ENCODE data around the gene RAC2.

The RAC2 gene

GRCh38 chr22:37221424-37222333, 22.4 kb downstream of the RAC2 start:
- Histone ChIP-seq H3K4me1 (ENCODE audit: control insufficient read depth, insufficient read depth, low read length) (no peaks in the 10 kb centered on the region), H3K9ac (ENCODE audit: low read depth, low read length) (no peak overlapping the region), H3K9me3 (replicated peaks; ENCODE audit: low read length) (no peaks in the 10 kb centered on the region), H3K36me3 (ENCODE audit: insufficient read depth, low read length) (no peaks in the 10 kb centered on the region), H3K4me3 (ENCODE audit: low read length) (no peak overlapping the region), H3K4me2 (ENCODE audit: low read length) (no peak overlapping the region), H3K27me3 (ENCODE audit: control insufficient read depth, insufficient read depth, low read length) (peaks cover 55% of the 10 kb centered on the region)

GRCh38 chr22:37220543-37220981, 23.5 kb downstream of the RAC2 start:
- no peaks in the 10 kb centered on the region for H3K9me3 ChIP-seq (replicated peaks; ENCODE audit: low read length)
- H3K4me3 ChIP-seq (ENCODE audit: low read length): no peak overlapping the region
- no peak overlapping the region for H3K4me2 ChIP-seq (ENCODE audit: low read length)
- H3K9ac ChIP-seq (ENCODE audit: low read depth, low read length): no peak overlapping the region
- no peaks in the 10 kb centered on the region for H3K4me1 ChIP-seq (ENCODE audit: control insufficient read depth, insufficient read depth, low read length)
- H3K36me3 ChIP-seq (ENCODE audit: insufficient read depth, low read length): no peaks in the 10 kb centered on the region
- peaks cover 61% of the 10 kb centered on the region for H3K27me3 ChIP-seq (ENCODE audit: control insufficient read depth, insufficient read depth, low read length)

- H3K9me3 ChIP-seq (replicated peaks; ENCODE audit: low read length): no peaks in the 10 kb centered on the region
- no peaks in the 10 kb centered on the region for H3K4me1 ChIP-seq (ENCODE audit: control insufficient read depth, insufficient read depth, low read length)
- no peak overlapping the region for H3K4me2 ChIP-seq (ENCODE audit: low read length)
- H3K36me3 ChIP-seq (ENCODE audit: insufficient read depth, low read length): no peaks in the 10 kb centered on the region
- no peak overlapping the region for H3K9ac ChIP-seq (ENCODE audit: low read depth, low read length)
- no peak overlapping the region for H3K4me3 ChIP-seq (ENCODE audit: low read length)
- H3K27me3 ChIP-seq (ENCODE audit: control insufficient read depth, insufficient read depth, low read length): peaks cover 65% of the 10 kb centered on the region
Observed at GRCh38 chr22:37219533-37219932, 24.5 kb downstream of the RAC2 start.

GRCh38 chr22:37218771-37219411, 25.2 kb downstream of the RAC2 start:
- Histone ChIP-seq H3K27me3 (ENCODE audit: control insufficient read depth, insufficient read depth, low read length) (peaks cover 69% of the 10 kb centered on the region), H3K4me1 (ENCODE audit: control insufficient read depth, insufficient read depth, low read length) (no peaks in the 10 kb centered on the region), H3K4me2 (ENCODE audit: low read length) (no peak overlapping the region), H3K9me3 (replicated peaks; ENCODE audit: low read length) (no peaks in the 10 kb centered on the region), H3K4me3 (ENCODE audit: low read length) (no peak overlapping the region), H3K36me3 (ENCODE audit: insufficient read depth, low read length) (no peaks in the 10 kb centered on the region), H3K9ac (ENCODE audit: low read depth, low read length) (no peak overlapping the region)

- Histone ChIP-seq H3K9ac (ENCODE audit: low read depth, low read length) (no peak overlapping the region), H3K4me2 (ENCODE audit: low read length) (no peak overlapping the region), H3K4me3 (ENCODE audit: low read length) (no peak overlapping the region), H3K9me3 (replicated peaks; ENCODE audit: low read length) (no peaks in the 10 kb centered on the region), H3K27me3 (ENCODE audit: control insufficient read depth, insufficient read depth, low read length) (peaks cover 69% of the 10 kb centered on the region), H3K36me3 (ENCODE audit: insufficient read depth, low read length) (no peaks in the 10 kb centered on the region), H3K4me1 (ENCODE audit: control insufficient read depth, insufficient read depth, low read length) (no peaks in the 10 kb centered on the region)
Observed at GRCh38 chr22:37218399-37218770, 25.7 kb downstream of the RAC2 start.

- Histone ChIP-seq H3K36me3 (ENCODE audit: insufficient read depth, low read length) (no peaks in the 10 kb centered on the region), H3K4me3 (ENCODE audit: low read length) (no peak overlapping the region), H3K4me1 (ENCODE audit: control insufficient read depth, insufficient read depth, low read length) (no peaks in the 10 kb centered on the region), H3K27me3 (ENCODE audit: control insufficient read depth, insufficient read depth, low read length) (peaks cover 82% of the 10 kb centered on the region), H3K4me2 (ENCODE audit: low read length) (no peak overlapping the region), H3K9ac (ENCODE audit: low read depth, low read length) (no peak overlapping the region), H3K9me3 (replicated peaks; ENCODE audit: low read length) (no peaks in the 10 kb centered on the region)
Observed at GRCh38 chr22:37215890-37216289, 28.2 kb downstream of the RAC2 start.

- Histone ChIP-seq H3K4me3 (ENCODE audit: low read length) (no peak overlapping the region), H3K36me3 (ENCODE audit: insufficient read depth, low read length) (no peaks in the 10 kb centered on the region), H3K4me1 (ENCODE audit: control insufficient read depth, insufficient read depth, low read length) (no peaks in the 10 kb centered on the region), H3K9me3 (replicated peaks; ENCODE audit: low read length) (no peaks in the 10 kb centered on the region), H3K4me2 (ENCODE audit: low read length) (no peak overlapping the region), H3K9ac (ENCODE audit: low read depth, low read length) (no peak overlapping the region), H3K27me3 (ENCODE audit: control insufficient read depth, insufficient read depth, low read length) (peaks cover 83% of the 10 kb centered on the region)
Observed at GRCh38 chr22:37214731-37215030, 29.4 kb downstream of the RAC2 start.

- Histone ChIP-seq H3K27me3 (ENCODE audit: control insufficient read depth, insufficient read depth, low read length) (peaks cover 83% of the 10 kb centered on the region), H3K36me3 (ENCODE audit: insufficient read depth, low read length) (no peaks in the 10 kb centered on the region), H3K9me3 (replicated peaks; ENCODE audit: low read length) (no peaks in the 10 kb centered on the region), H3K4me1 (ENCODE audit: control insufficient read depth, insufficient read depth, low read length) (no peaks in the 10 kb centered on the region), H3K4me3 (ENCODE audit: low read length) (no peak overlapping the region), H3K9ac (ENCODE audit: low read depth, low read length) (no peak overlapping the region), H3K4me2 (ENCODE audit: low read length) (no peak overlapping the region)
Observed at GRCh38 chr22:37213941-37214730, 29.9 kb downstream of the RAC2 start.

- H3K27me3 ChIP-seq (ENCODE audit: control insufficient read depth, insufficient read depth, low read length): peaks cover 78% of the 10 kb centered on the region
- H3K9ac ChIP-seq (ENCODE audit: low read depth, low read length): no peak overlapping the region
- H3K4me2 ChIP-seq (ENCODE audit: low read length): no peak overlapping the region
- no peaks in the 10 kb centered on the region for H3K36me3 ChIP-seq (ENCODE audit: insufficient read depth, low read length)
- no peaks in the 10 kb centered on the region for H3K4me1 ChIP-seq (ENCODE audit: control insufficient read depth, insufficient read depth, low read length)
- H3K9me3 ChIP-seq (replicated peaks; ENCODE audit: low read length): no peaks in the 10 kb centered on the region
- H3K4me3 ChIP-seq (ENCODE audit: low read length): no peak overlapping the region
Observed at GRCh38 chr22:37213218-37213855, 30.7 kb downstream of the RAC2 start.

- Histone ChIP-seq H3K4me1 (ENCODE audit: control insufficient read depth, insufficient read depth, low read length) (no peaks in the 10 kb centered on the region), H3K9me3 (replicated peaks; ENCODE audit: low read length) (no peaks in the 10 kb centered on the region), H3K27me3 (ENCODE audit: control insufficient read depth, insufficient read depth, low read length) (peaks cover 71% of the 10 kb centered on the region), H3K36me3 (ENCODE audit: insufficient read depth, low read length) (no peaks in the 10 kb centered on the region), H3K4me3 (ENCODE audit: low read length) (no peak within 1 kb of the TSS), H3K9ac (ENCODE audit: low read depth, low read length) (no peak within 1 kb of the TSS), H3K4me2 (ENCODE audit: low read length) (no peak within 1 kb of the TSS)
Observed at GRCh38 chr22:37212174-37212906, 31.7 kb downstream of the RAC2 start, which contains the start of gene SSTR3. TSS of gene SSTR3 (minus strand) at chr22:37212477. CDS start at chr22:37207803, 4,674 bp downstream.

- H3K9ac ChIP-seq (ENCODE audit: low read depth, low read length): no peak overlapping the region
- H3K4me1 ChIP-seq (ENCODE audit: control insufficient read depth, insufficient read depth, low read length): no peaks in the 10 kb centered on the region
- H3K4me2 ChIP-seq (ENCODE audit: low read length): no peak overlapping the region
- no peaks in the 10 kb centered on the region for H3K9me3 ChIP-seq (replicated peaks; ENCODE audit: low read length)
- no peaks in the 10 kb centered on the region for H3K36me3 ChIP-seq (ENCODE audit: insufficient read depth, low read length)
- H3K27me3 ChIP-seq (ENCODE audit: control insufficient read depth, insufficient read depth, low read length): peaks cover 67% of the 10 kb centered on the region
- no peak overlapping the region for H3K4me3 ChIP-seq (ENCODE audit: low read length)
Observed at GRCh38 chr22:37211866-37212173, 32.2 kb downstream of the RAC2 start.
